ENCODE measurements around the gene NTM.

Gene NTM

GRCh38 chr11:131773626-131774025, 403.2 kb downstream of the NTM start:
- no peak overlapping the region for H3K27ac ChIP-seq
- TF ChIP-seq CTCF (IDR thresholded peaks at IDR 0.05) (no peak), ZFX (IDR thresholded peaks at IDR 0.05; ENCODE audit: borderline replicate concordance) (no peak)

GRCh38 chr11:131776211-131776610, 405.8 kb downstream of the NTM start:
- TF ChIP-seq CTCF (IDR thresholded peaks at IDR 0.05): no peak
- no peak overlapping the region for H3K27ac ChIP-seq

GRCh38 chr11:131785801-131786200, 415.4 kb downstream of the NTM start:
- TF ChIP-seq CTCF (IDR thresholded peaks at IDR 0.05): no peak
- TF ChIP-seq ZFX (IDR thresholded peaks at IDR 0.05; ENCODE audit: borderline replicate concordance): no peak
- H3K27ac ChIP-seq: no peak overlapping the region

- H3K27ac ChIP-seq: no peak overlapping the region
- TF ChIP-seq ZFX (IDR thresholded peaks at IDR 0.05; ENCODE audit: borderline replicate concordance) (no peak), CTCF (IDR thresholded peaks at IDR 0.05) (no peak)
Measured at GRCh38 chr11:131787119-131787518, 416.7 kb downstream of the NTM start.

- TF ChIP-seq ZFX (IDR thresholded peaks at IDR 0.05; ENCODE audit: borderline replicate concordance): no peak
- no peak for TF ChIP-seq CTCF (IDR thresholded peaks at IDR 0.05)
Measured at GRCh38 chr11:131790586-131790985, 420.2 kb downstream of the NTM start.

GRCh38 chr11:131792243-131792642, 421.8 kb downstream of the NTM start:
- TF ChIP-seq ZFX (IDR thresholded peaks at IDR 0.05; ENCODE audit: borderline replicate concordance) (no peak), CTCF (IDR thresholded peaks at IDR 0.05) (no peak)
- no peak overlapping the region for H3K27ac ChIP-seq

More at GRCh38 chr11:131790586-131790985, 420.2 kb downstream of the NTM start:
- no peak overlapping the region for H3K27ac ChIP-seq

- no peak overlapping the region for H3K27ac ChIP-seq
- no peak for TF ChIP-seq ZFX (IDR thresholded peaks at IDR 0.05; ENCODE audit: borderline replicate concordance)
- TF ChIP-seq CTCF (IDR thresholded peaks at IDR 0.05): no peak
Measured at GRCh38 chr11:131796089-131796488, 425.7 kb downstream of the NTM start.
